Brain microvascular endothelial cell (primary cell): ENCODE data around the gene GSDMA.
A peak's percentile ranks its signal among the peaks of the same experiment; 100 is the strongest.

Experiments
- DNase-seq: peaks from one replicate; pipeline ENCODE4 v3.0.0-alpha.2; 2020
- H3K27ac ChIP-seq: fragments of 250-450 bp; sonication (Bioruptor Pico); 2 replicates; pipeline ENCODE4 v1.5.1; 2020; ENCODE audit warnings: mild to moderate bottlenecking, moderate library complexity
- H3K27me3 ChIP-seq: fragments of 250-450 bp; sonication (Bioruptor Pico); replicated peaks from 2 replicates; pipeline ENCODE4 v1.5.1; 2020; ENCODE audit warnings: mild to moderate bottlenecking
- H3K36me3 ChIP-seq: fragments of 250-450 bp; sonication (Bioruptor Pico); replicated peaks from 2 replicates; pipeline ENCODE4 v1.5.1; 2020; ENCODE audit warnings: mild to moderate bottlenecking
- H3K4me3 ChIP-seq: 2 replicates; pipeline ENCODE4 v1.5.1; 2011; ENCODE audit warnings: low read depth, mild to moderate bottlenecking, control low read depth, low read length, moderate library complexity
- in situ Hi-C: cut with HindIII; loops from 2 replicates; pipeline ENCODE4 v1.10.0; 2017; ENCODE audit warnings: low sequenced_read_pairs, low pct_ligation_motif_present
- TF ChIP-seq, protein P1 (sequence below): IDR thresholded peaks from 2 replicates; pipeline ENCODE4 v1.5.1; 2011; ENCODE audit warnings: low read depth, mild to moderate bottlenecking, moderate library complexity, low read length, control low read depth, inconsistent platforms; ENCODE audit errors: missing control alignments

The GSDMA gene

DNA sequence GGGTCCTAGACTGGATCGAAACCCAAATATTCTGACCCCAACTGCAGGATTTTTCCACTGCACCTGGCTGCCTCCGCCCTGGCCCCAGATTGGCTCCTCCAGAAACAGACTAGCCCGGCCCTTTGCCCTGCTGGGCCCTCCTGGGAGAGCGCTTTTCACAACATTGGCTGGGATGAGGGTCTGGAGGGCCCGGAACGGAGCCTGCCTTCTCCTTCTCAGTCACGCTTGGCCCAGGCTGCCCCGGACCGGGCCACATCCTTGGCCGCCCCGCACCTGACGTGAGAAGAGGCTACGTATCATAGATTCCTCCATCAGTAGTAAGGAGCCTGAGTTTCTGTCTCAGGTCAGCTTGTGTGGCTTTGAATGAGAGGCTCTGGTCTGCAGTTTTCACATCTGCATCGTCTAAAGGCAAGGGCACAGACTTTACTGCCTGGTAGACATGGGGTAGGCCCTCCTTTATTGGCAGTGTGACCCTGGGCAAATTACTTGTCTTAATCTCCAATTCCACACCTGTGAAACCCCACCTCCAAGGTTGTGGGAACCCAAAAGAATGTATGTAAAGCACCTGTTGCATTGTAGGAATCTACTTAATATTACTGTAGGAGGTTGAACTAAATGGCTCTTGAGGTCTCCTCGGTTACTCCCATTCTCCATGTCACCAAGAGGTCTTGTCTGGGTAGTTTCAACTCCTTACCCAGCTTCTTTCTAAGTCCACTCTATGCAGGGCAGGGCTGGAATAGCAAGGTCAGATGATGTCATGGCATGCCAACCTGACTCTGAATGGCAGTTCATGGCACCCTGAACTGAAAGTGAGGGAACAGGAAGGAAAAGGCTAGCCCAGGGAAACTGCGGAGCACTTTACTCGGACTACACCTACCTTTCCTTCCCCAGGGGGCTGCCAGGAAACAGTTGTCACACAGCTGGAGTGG is 34.6 kb upstream of the GSDMA start:
- DNase-seq = peak; percentile 3
- Histone ChIP-seq H3K4me3 (peak overlapping the region; percentile 82), H3K27ac (peak overlapping the region; percentile 91), H3K36me3 (peaks cover 7% of the 10 kb centered on the region), H3K27me3 (no peaks in the 10 kb centered on the region)
- in situ Hi-C loops = no loop called here
- TF ChIP-seq, protein P1, sequence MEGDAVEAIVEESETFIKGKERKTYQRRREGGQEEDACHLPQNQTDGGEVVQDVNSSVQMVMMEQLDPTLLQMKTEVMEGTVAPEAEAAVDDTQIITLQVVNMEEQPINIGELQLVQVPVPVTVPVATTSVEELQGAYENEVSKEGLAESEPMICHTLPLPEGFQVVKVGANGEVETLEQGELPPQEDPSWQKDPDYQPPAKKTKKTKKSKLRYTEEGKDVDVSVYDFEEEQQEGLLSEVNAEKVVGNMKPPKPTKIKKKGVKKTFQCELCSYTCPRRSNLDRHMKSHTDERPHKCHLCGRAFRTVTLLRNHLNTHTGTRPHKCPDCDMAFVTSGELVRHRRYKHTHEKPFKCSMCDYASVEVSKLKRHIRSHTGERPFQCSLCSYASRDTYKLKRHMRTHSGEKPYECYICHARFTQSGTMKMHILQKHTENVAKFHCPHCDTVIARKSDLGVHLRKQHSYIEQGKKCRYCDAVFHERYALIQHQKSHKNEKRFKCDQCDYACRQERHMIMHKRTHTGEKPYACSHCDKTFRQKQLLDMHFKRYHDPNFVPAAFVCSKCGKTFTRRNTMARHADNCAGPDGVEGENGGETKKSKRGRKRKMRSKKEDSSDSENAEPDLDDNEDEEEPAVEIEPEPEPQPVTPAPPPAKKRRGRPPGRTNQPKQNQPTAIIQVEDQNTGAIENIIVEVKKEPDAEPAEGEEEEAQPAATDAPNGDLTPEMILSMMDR = no peak

DNA sequence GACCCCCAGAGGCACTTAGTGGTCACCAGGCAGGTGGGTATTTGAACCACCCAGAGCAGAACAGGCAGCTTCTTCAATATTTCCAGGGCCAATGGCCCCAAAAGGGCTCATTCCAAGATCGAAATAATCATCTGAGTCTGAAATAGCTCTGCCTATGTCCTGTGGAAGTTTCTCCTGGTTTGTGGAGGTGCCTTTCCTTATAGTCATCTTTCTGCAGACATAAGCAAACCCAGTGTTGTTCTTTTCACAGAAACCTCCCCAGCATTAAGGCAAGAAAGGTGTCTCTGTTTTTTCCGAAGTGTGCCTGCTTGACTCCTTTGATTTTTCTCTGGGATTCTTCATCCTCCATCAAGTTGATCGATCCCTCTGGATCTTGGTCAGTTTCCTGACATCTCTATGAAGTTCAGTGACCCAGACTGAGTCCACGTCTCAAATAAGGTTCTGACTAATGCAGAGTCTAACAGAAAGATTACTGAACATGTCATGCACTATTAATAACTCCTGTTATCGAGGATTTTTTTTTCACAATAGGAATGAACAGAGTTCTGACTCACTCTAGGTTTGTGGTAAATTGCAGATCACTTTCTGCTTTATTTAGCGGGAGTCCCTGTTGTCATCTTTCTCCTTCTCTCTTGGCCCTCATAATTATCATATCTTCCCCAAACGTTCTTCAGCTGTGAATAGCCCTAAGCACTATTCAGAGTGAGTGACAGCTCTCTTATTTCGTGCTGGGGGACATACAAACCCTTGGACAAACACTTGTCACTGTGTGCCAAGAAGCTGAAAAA is 33.8 kb upstream of the GSDMA start:
- peak; percentile 79 for DNase-seq
- Histone ChIP-seq H3K4me3 (peak overlapping the region; percentile 22), H3K27me3 (no peaks in the 10 kb centered on the region), H3K27ac (peak overlapping the region; percentile 91), H3K36me3 (no peaks in the 10 kb centered on the region)
- TF ChIP-seq, protein P1 = no peak
- in situ Hi-C loops = no loop called here

DNA sequence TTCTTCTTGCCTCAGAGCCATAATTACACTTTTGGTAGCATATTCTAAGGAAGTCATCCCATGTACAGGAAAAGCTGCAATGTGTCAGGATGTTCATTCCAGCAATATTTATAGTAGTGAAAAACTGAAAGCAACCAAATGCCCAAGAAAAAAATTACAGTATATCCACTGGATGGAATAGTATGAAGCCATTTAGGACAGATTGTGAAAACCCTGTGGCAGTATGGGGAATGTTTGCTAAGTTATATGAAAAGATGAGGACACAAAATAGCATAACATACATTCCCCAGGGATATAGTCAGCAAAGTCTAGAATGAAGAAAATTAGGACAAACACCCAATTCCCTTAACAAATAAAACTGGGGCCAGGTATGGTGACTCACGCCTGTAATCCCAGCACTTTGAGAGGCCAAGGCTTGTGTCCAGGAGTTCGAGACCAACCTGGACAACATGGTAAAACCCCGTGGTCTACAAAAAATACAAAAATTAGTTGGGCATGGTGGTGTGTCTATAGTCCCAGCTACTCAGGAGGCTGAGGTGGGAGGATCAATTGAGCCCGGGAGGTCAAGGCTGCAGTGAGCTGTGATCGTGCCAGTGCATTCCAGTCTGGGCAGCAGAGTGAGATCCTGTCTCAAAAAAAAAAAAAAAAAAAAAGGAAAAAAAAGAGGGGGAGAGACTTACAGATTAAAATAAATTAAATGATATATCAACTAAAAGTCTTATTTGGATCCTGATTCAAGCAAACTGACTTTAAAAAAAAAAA is 33.0 kb upstream of the GSDMA start:
- Histone ChIP-seq H3K27ac (peak overlapping the region; percentile 91), H3K27me3 (no peaks in the 10 kb centered on the region), H3K4me3 (no peak overlapping the region), H3K36me3 (no peaks in the 10 kb centered on the region)
- DNase-seq = peak; percentile 63
- TF ChIP-seq, protein P1 = no peak
- in situ Hi-C loops = no loop called here

DNA sequence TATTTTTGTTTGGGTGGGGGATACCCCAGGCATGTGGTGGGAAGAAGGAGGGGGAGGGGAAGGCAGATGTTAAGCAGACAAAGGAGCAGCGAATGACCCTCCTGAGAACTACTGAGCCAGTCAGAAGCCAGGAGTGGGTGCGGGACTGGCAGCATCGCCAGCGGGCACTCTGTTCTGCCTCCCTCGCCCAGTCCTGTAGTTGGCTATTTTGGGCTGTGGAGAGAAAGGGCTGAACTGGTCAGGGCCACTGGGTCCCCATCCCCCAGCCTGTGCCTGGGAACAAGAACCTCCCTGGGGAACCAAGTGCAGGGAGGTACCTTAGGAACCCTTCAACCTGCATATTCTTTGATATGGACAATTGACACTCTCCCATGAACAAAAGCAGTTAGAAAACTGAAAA is 28.9 kb upstream of the GSDMA start:
- Histone ChIP-seq H3K4me3 (no peak overlapping the region), H3K27me3 (no peaks in the 10 kb centered on the region), H3K27ac (no peak overlapping the region), H3K36me3 (no peaks in the 10 kb centered on the region)
- DNase-seq = no peak
- TF ChIP-seq, protein P1 = no peak
- in situ Hi-C loops = no loop called here

DNA sequence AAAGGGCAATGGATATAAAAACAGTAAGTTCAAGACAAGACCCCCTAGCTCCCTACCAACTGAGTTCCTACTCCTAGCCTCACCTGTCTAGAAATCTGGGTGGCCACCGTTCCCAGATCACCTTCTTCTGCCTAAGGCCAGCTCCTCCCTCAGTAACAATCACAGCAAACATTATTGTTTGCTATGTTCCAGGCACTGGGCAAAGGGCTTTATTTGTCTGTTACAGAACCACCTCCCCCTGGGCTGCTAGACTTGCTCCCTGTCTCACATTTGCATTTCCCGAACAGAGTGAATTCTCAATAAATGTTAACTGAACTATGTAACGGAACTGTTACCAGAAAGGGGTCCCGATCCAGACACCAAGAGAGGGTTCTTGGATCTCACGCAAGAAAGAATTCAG is 28.5 kb upstream of the GSDMA start:
- TF ChIP-seq, protein P1 = no peak

More for the DNA sequence above, 28.5 kb upstream of the GSDMA start:
- in situ Hi-C loops = no loop called here
- Histone ChIP-seq H3K27ac (no peak overlapping the region), H3K36me3 (no peaks in the 10 kb centered on the region), H3K27me3 (no peaks in the 10 kb centered on the region), H3K4me3 (no peak overlapping the region)
- no peak for DNase-seq
